HG02938 (cell line): Measurements from ENCODE around the gene KIAA1671.

Experiments
- ATAC-seq: cut with Tn5 transposase; IDR thresholded peaks from one replicate; pipeline ENCODE4 v1.9.1; 2021; ENCODE audit warnings: mild to moderate bottlenecking, moderate library complexity; ENCODE audit not compliant: unreplicated experiment

KIAA1671 gene

GRCh38 chr22:25007444-25008106 lies 55.1 kb downstream of the KIAA1671 start:
- ATAC-seq = no peak

- no peak for ATAC-seq
These were observed 56.1 kb downstream of the KIAA1671 start for GRCh38 chr22:25008666-25009065.

- no peak for ATAC-seq
These were observed 60.2 kb downstream of the KIAA1671 start for GRCh38 chr22:25012741-25013143.

- no peak for ATAC-seq
These were observed 61.1 kb downstream of the KIAA1671 start for GRCh38 chr22:25013607-25014006.

GRCh38 chr22:25014896-25015755 lies 62.6 kb downstream of the KIAA1671 start:
- no peak for ATAC-seq

GRCh38 chr22:25016311-25016710 lies 63.8 kb downstream of the KIAA1671 start:
- ATAC-seq = no peak

- ATAC-seq = no peak
These were observed 65.5 kb downstream of the KIAA1671 start for GRCh38 chr22:25018009-25018408.

- no peak for ATAC-seq
These were observed 67.1 kb downstream of the KIAA1671 start for GRCh38 chr22:25019427-25020184.

GRCh38 chr22:25021409-25021808 lies 68.9 kb downstream of the KIAA1671 start:
- no peak for ATAC-seq

- no peak for ATAC-seq
These were observed 69.6 kb downstream of the KIAA1671 start for GRCh38 chr22:25021976-25022711.

GRCh38 chr22:25023879-25024278 lies 71.4 kb downstream of the KIAA1671 start:
- no peak for ATAC-seq

GRCh38 chr22:25024895-25025294 lies 72.4 kb downstream of the KIAA1671 start:
- no peak for ATAC-seq

- no peak for ATAC-seq
These were observed 73.2 kb downstream of the KIAA1671 start for GRCh38 chr22:25025491-25026400.

- ATAC-seq = no peak
These were observed 74.8 kb downstream of the KIAA1671 start for GRCh38 chr22:25027043-25027906.

GRCh38 chr22:25027959-25028840 lies 75.7 kb downstream of the KIAA1671 start:
- no peak for ATAC-seq

GRCh38 chr22:25028841-25029141 lies 76.3 kb downstream of the KIAA1671 start:
- no peak for ATAC-seq

GRCh38 chr22:25029181-25029580 lies 76.7 kb downstream of the KIAA1671 start:
- ATAC-seq = no peak

GRCh38 chr22:25030636-25031035 lies 78.1 kb downstream of the KIAA1671 start:
- ATAC-seq = no peak
